HCT116 (cell line): ENCODE results near the gene PTCSC3.

Experiments used
- CEBPB ChIP-seq: IDR thresholded peaks from 2 replicates; pipeline ENCODE4 v1.6.1; 2012; ENCODE audit warnings: low read depth
- EZH2phosphoT487 ChIP-seq: fragments of 200-600 bp; IDR thresholded peaks from 2 replicates; pipeline ENCODE4 v1.6.1; 2018; ENCODE audit warnings: antibody characterized with exemption, borderline replicate concordance
- POLR2A ChIP-seq: IDR thresholded peaks from 2 replicates; pipeline ENCODE4 v1.7.0; 2011; ENCODE audit warnings: borderline replicate concordance; ENCODE audit not compliant: insufficient read depth, insufficient read length; ENCODE audit errors: extremely low read depth
- POLR2AphosphoS5 ChIP-seq: IDR thresholded peaks from 2 replicates; pipeline ENCODE4 v1.6.1; 2011; ENCODE audit warnings: mild to moderate bottlenecking, low read depth, low read length, moderate library complexity
- TF ChIP-seq, protein P1 (sequence below), 3 experiments: fragments of 200-600 bp in 1 of 3; sonication (generic) in 1 of 3; IDR thresholded peaks in 2 of 3; conservative IDR thresholded peaks in 1 of 3; 2 replicates each; pipeline ENCODE4 v1.5.1; 2012 to 2017; ENCODE audit warnings: low read depth in 2 of 3, low read length in 2 of 3, antibody characterized with exemption in 1 of 3, borderline replicate concordance in 1 of 3, control low read depth in 1 of 3, mild to moderate bottlenecking in 1 of 3, mixed read lengths in 1 of 3, mixed run types in 1 of 3, moderate library complexity in 1 of 3; ENCODE audit not compliant: insufficient read depth in 1 of 3
- TF ChIP-seq, protein P2 (sequence below): IDR thresholded peaks from 2 replicates; pipeline ENCODE4 v1.6.1; 2012

DNA sequence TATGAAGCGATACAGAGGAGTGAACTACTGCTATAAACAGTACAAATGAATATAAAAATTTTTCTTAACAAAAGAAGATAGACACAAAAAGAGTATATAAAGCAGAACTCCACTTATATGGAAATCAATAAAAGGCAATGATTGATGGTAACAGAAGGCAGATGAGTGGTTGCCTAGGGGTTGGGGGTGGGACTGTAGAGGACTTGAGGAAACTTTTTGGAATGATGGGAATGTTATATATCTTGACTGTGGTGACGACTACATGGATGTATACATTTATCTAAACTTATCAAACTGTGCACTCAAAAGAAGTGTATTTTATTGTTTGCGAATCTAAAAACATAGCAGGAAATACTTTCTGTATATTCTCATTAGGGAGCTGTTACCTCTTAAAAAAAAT is 89.1 kb downstream of the PTCSC3 start:
- TF ChIP-seq, protein P1, sequence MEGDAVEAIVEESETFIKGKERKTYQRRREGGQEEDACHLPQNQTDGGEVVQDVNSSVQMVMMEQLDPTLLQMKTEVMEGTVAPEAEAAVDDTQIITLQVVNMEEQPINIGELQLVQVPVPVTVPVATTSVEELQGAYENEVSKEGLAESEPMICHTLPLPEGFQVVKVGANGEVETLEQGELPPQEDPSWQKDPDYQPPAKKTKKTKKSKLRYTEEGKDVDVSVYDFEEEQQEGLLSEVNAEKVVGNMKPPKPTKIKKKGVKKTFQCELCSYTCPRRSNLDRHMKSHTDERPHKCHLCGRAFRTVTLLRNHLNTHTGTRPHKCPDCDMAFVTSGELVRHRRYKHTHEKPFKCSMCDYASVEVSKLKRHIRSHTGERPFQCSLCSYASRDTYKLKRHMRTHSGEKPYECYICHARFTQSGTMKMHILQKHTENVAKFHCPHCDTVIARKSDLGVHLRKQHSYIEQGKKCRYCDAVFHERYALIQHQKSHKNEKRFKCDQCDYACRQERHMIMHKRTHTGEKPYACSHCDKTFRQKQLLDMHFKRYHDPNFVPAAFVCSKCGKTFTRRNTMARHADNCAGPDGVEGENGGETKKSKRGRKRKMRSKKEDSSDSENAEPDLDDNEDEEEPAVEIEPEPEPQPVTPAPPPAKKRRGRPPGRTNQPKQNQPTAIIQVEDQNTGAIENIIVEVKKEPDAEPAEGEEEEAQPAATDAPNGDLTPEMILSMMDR (IDR thresholded peaks at IDR 0.05 in 2 of 3, conservative IDR thresholded peaks at IDR 0.05 in 1 of 3; ENCODE audit: borderline replicate concordance in 1 of 3, insufficient read depth in 1 of 3, low read depth in 2 of 3, low read length in 2 of 3) = no peak
- TF ChIP-seq EZH2phosphoT487 (no peak), CEBPB (no peak), POLR2AphosphoS5 (no peak), POLR2A (no peak)
- TF ChIP-seq, protein P2, sequence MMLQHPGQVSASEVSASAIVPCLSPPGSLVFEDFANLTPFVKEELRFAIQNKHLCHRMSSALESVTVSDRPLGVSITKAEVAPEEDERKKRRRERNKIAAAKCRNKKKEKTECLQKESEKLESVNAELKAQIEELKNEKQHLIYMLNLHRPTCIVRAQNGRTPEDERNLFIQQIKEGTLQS = no peak
